ENCODE results near the gene TSC22D1. TPM values are rescaled to one million over a fixed set of nuclear protein-coding genes. Genes with fewer than 3 reads are reported as not detected.

Gene TSC22D1
- total RNA-seq, 2 experiments from 2014 or later = 5.9 to 6.8 TPM

GRCh38 chr13:44395976-44396694, 180.0 kb downstream of the TSC22D1 start:
- CTCF ChIA-PET = no interaction called here
- POLR2A ChIA-PET = no interaction called here

GRCh38 chr13:44394658-44395057, 181.5 kb downstream of the TSC22D1 start:
- CTCF ChIA-PET = no interaction called here
- POLR2A ChIA-PET = no interaction called here

- POLR2A ChIA-PET = no interaction called here
- CTCF ChIA-PET = no interaction called here
Measured at GRCh38 chr13:44393391-44393790, 182.7 kb downstream of the TSC22D1 start.

GRCh38 chr13:44389876-44390275, 186.3 kb downstream of the TSC22D1 start:
- ChIA-PET POLR2A (no interaction called here), CTCF (no interaction called here)

- POLR2A ChIA-PET = no interaction called here
Measured at GRCh38 chr13:44389060-44389666, 187.0 kb downstream of the TSC22D1 start.

GRCh38 chr13:44388427-44389059, 187.6 kb downstream of the TSC22D1 start:
- CTCF ChIA-PET = no interaction called here
- POLR2A ChIA-PET = no interaction called here

More at GRCh38 chr13:44389060-44389666, 187.0 kb downstream of the TSC22D1 start:
- CTCF ChIA-PET = no interaction called here

GRCh38 chr13:44386913-44387556, 189.1 kb downstream of the TSC22D1 start:
- POLR2A ChIA-PET = no interaction called here
- CTCF ChIA-PET = no interaction called here

- ChIA-PET POLR2A (no interaction called here), CTCF (no interaction called here)
Measured at GRCh38 chr13:44385847-44386246, 190.3 kb downstream of the TSC22D1 start.

GRCh38 chr13:44385401-44385800, 190.7 kb downstream of the TSC22D1 start:
- POLR2A ChIA-PET = no interaction called here
- CTCF ChIA-PET = no interaction called here

GRCh38 chr13:44384778-44385177, 191.4 kb downstream of the TSC22D1 start:
- POLR2A ChIA-PET = no interaction called here
- CTCF ChIA-PET = no interaction called here

GRCh38 chr13:44383945-44384344, 192.2 kb downstream of the TSC22D1 start:
- CTCF ChIA-PET = interaction anchor here (0.6 to 1.1 kb wide), 2 partner anchors 9 to 111 kb away, joined by 3 read pairs; no protein-coding TSS in a partner anchor

GRCh38 chr13:44382635-44383145, 193.4 kb downstream of the TSC22D1 start:
- ChIA-PET POLR2A (no interaction called here), CTCF (no interaction called here)

More at GRCh38 chr13:44383945-44384344, 192.2 kb downstream of the TSC22D1 start:
- POLR2A ChIA-PET = no interaction called here

Other genes with a start within 250 kb of the TSC22D1 start
- gene SERP2, start 202.5 kb downstream of the TSC22D1 start, total RNA-seq = under 1 TPM; 0.53 to 0.65 TPM